Natural killer cell (primary cell): Measurements from ENCODE around the gene P4HTM. TPM values are rescaled to one million over a fixed set of nuclear protein-coding genes. Genes with fewer than 3 reads are reported as not detected.

ENCODE experiments used
- ATAC-seq, 3 donors: fragments of 150-1000 bp in 2 of 3; fragments of 200-7000 bp in 1 of 3; cut with Tn5 transposase; 1 replicate in 1 of 3; 2 replicates in 2 of 3; pipeline ENCODE4 v1.10.0; 2021; ENCODE audit warnings: mild to moderate bottlenecking in 2 of 3, moderate library complexity in 2 of 3
- DNase-seq, 2 donors: peaks; one replicate each; pipeline versions ENCODE4 v3.0.0 to v3.0.0-alpha.2; 2013 to 2021; ENCODE audit warnings: mixed read lengths in 1 of 2
- H3K27ac ChIP-seq: one replicate; pipeline ENCODE4 v1.5.1; 2013; ENCODE audit warnings: mild to moderate bottlenecking, low read length
- H3K27me3 ChIP-seq: one replicate; pipeline ENCODE4 v1.6.1; 2013; ENCODE audit warnings: low read length; ENCODE audit not compliant: control insufficient read depth, insufficient read depth
- H3K36me3 ChIP-seq: one replicate; pipeline ENCODE4 v1.6.1; 2013; ENCODE audit warnings: low read length; ENCODE audit not compliant: control insufficient read depth, insufficient read depth
- H3K4me1 ChIP-seq: one replicate; pipeline ENCODE4 v1.6.1; 2013; ENCODE audit warnings: low read length; ENCODE audit not compliant: control insufficient read depth, insufficient read depth
- H3K4me3 ChIP-seq: one replicate; pipeline ENCODE4 v1.5.1; 2013; ENCODE audit warnings: low read length
- H3K9me3 ChIP-seq: one replicate; pipeline ENCODE4 v1.6.1; 2013; ENCODE audit warnings: low read length; ENCODE audit not compliant: control insufficient read depth, insufficient read depth
- H3K27ac Mint-ChIP-seq, 2 donors: one replicate each; pipeline ENCODE4 v1.8.0; 2022; ENCODE audit warnings: mild to moderate bottlenecking in 2 of 2, mixed read lengths in 2 of 2, moderate library complexity in 1 of 2
- H3K27me3 Mint-ChIP-seq, 2 donors: one replicate each; pipeline ENCODE4 v1.8.0; 2022; ENCODE audit warnings: low read depth in 2 of 2, mixed read lengths in 2 of 2
- H3K36me3 Mint-ChIP-seq: one replicate; pipeline ENCODE4 v1.8.0; 2022; ENCODE audit warnings: mixed read lengths
- H3K4me1 Mint-ChIP-seq, 2 donors: one replicate each; pipeline ENCODE4 v1.8.0; 2022; ENCODE audit warnings: mixed read lengths in 2 of 2
- H3K4me3 Mint-ChIP-seq: one replicate; pipeline ENCODE4 v1.8.0; 2022; ENCODE audit warnings: mild to moderate bottlenecking, moderate library complexity, mixed read lengths
- H3K9me3 Mint-ChIP-seq, 2 donors: one replicate each; pipeline ENCODE4 v1.8.0; 2022; ENCODE audit warnings: mixed read lengths in 2 of 2
- CTCF ChIP-seq: fragments of 200-600 bp; IDR thresholded peaks from one replicate; pipeline ENCODE4 v1.8.0; 2022; ENCODE audit warnings: antibody characterized with exemption
- WGBS: methylation state at CpG from one replicate; pipeline ENCODE4 v1.1.7; 2013; ENCODE audit warnings: missing lambda C conversion rate; ENCODE audit not compliant: insufficient coverage; 5-methylcytosine and 5-hydroxymethylcytosine counted together
- intact Hi-C: fragments of 100-400 bp; cut with micrococcal nuclease; formaldehyde crosslinking; loops from one replicate; pipeline ENCODE4 v1.14.2; 2022
- total RNA-seq, 4 donors: library from RNA; stranded (reverse); fragments of 120-200 nt in 1 of 4; gene quantifications; one replicate each; pipeline versions ENCODE4 v1.2.3 to v1.2.4, GENCODE V29; 2013 to 2022

P4HTM gene
- total RNA-seq, 3 donors from 2014 or later (not counting 1 experiment from before 2014, with no cell fraction given) = 28.8 to 31.3 (median 30.6) TPM

- DNase-seq (no peak), ATAC-seq (no peak)
- WGBS = 92% methylated on average over 6 of the region's 6 CpGs
- H3K36me3 ChIP-seq = peaks cover 80% of the 10 kb centered on the region
- Mint-ChIP-seq H3K36me3 (peaks cover 15% of the 10 kb centered on the region), H3K4me3 (no peak overlapping the region), H3K27ac (no peak overlapping the region), H3K27me3 (no peaks in the 10 kb centered on the region), H3K4me1 (peaks cover 14 to 16% of the 10 kb centered on the region in 2 donors), H3K9me3 (no peaks in the 10 kb centered on the region)
- intact Hi-C loops = no loop called here
- no peak for TF ChIP-seq CTCF
- H3K27ac ChIP-seq = no peak overlapping the region
- no peaks in the 10 kb centered on the region for H3K9me3 ChIP-seq
- no peaks in the 10 kb centered on the region for H3K27me3 ChIP-seq
- no peaks in the 10 kb centered on the region for H3K4me1 ChIP-seq
- H3K4me3 ChIP-seq = no peak overlapping the region
Measured at GRCh38 chr3:48970586-48970985, 19.5 kb upstream of the P4HTM start.

- H3K4me1 ChIP-seq = no peaks in the 10 kb centered on the region
- intact Hi-C loops = no loop called here
- peaks cover 19% of the 10 kb centered on the region for H3K36me3 Mint-ChIP-seq
- no peak for TF ChIP-seq CTCF
- no peaks in the 10 kb centered on the region for H3K27me3 Mint-ChIP-seq
- H3K9me3 Mint-ChIP-seq = no peaks in the 10 kb centered on the region
- no peak overlapping the region for H3K4me3 Mint-ChIP-seq
- H3K4me3 ChIP-seq = no peak overlapping the region
- 80% methylated on average over 10 of the region's 10 CpGs for WGBS
- no peak overlapping the region for H3K27ac ChIP-seq
- H3K27me3 ChIP-seq = no peaks in the 10 kb centered on the region
- no peaks in the 10 kb centered on the region for H3K4me1 Mint-ChIP-seq
- ATAC-seq = no peak
- peaks cover 85% of the 10 kb centered on the region for H3K36me3 ChIP-seq
- no peak overlapping the region for H3K27ac Mint-ChIP-seq
- H3K9me3 ChIP-seq = no peaks in the 10 kb centered on the region
- no peak for DNase-seq
Measured at GRCh38 chr3:48974076-48974864, 15.8 kb upstream of the P4HTM start.

GRCh38 chr3:48979451-48979850 is 10.6 kb upstream of the P4HTM start:
- Mint-ChIP-seq H3K9me3 (no peaks in the 10 kb centered on the region), H3K27ac (no peak overlapping the region), H3K4me3 (no peak overlapping the region), H3K27me3 (no peaks in the 10 kb centered on the region), H3K36me3 (peaks cover 8% of the 10 kb centered on the region), H3K4me1 (no peaks in the 10 kb centered on the region)
- H3K36me3 ChIP-seq = peaks cover 78% of the 10 kb centered on the region
- H3K27ac ChIP-seq = no peak overlapping the region
- H3K4me1 ChIP-seq = no peaks in the 10 kb centered on the region
- DNase-seq (no peak), ATAC-seq (no peak)
- TF ChIP-seq CTCF = no peak
- intact Hi-C loops = no loop called here
- WGBS = 100% methylated on average over 3 of the region's 3 CpGs
- no peaks in the 10 kb centered on the region for H3K27me3 ChIP-seq
- H3K4me3 ChIP-seq = no peak overlapping the region
- no peaks in the 10 kb centered on the region for H3K9me3 ChIP-seq

GRCh38 chr3:48980295-48980694 is 9.7 kb upstream of the P4HTM start:
- no peaks in the 10 kb centered on the region for H3K4me1 ChIP-seq
- H3K36me3 Mint-ChIP-seq = peaks cover 8% of the 10 kb centered on the region
- intact Hi-C loops = no loop called here
- no peak overlapping the region for H3K27ac ChIP-seq
- no peak for ATAC-seq
- 86% methylated on average over 4 of the region's 4 CpGs for WGBS
- no peaks in the 10 kb centered on the region for H3K27me3 Mint-ChIP-seq
- no peak overlapping the region for H3K27ac Mint-ChIP-seq
- H3K9me3 Mint-ChIP-seq = no peaks in the 10 kb centered on the region
- H3K4me3 ChIP-seq = no peak overlapping the region
- no peaks in the 10 kb centered on the region for H3K4me1 Mint-ChIP-seq
- no peak for TF ChIP-seq CTCF
- H3K36me3 ChIP-seq = peaks cover 73% of the 10 kb centered on the region
- H3K9me3 ChIP-seq = no peaks in the 10 kb centered on the region
- H3K27me3 ChIP-seq = no peaks in the 10 kb centered on the region
- no peak overlapping the region for H3K4me3 Mint-ChIP-seq
- no peak for DNase-seq
